Right kidney (tissue), 1 donor: ENCODE measurements around the gene CCL16.
"Not testable (repeated sequence)": the region's sequence is repeated elsewhere in the genome, so short reads cannot be mapped to it uniquely, and the experiment has no call there.

Source experiments
- DNase-seq: peaks from one replicate; pipeline ENCODE4 v3.0.0-alpha.2; 2016

The CCL16 gene

DNA sequence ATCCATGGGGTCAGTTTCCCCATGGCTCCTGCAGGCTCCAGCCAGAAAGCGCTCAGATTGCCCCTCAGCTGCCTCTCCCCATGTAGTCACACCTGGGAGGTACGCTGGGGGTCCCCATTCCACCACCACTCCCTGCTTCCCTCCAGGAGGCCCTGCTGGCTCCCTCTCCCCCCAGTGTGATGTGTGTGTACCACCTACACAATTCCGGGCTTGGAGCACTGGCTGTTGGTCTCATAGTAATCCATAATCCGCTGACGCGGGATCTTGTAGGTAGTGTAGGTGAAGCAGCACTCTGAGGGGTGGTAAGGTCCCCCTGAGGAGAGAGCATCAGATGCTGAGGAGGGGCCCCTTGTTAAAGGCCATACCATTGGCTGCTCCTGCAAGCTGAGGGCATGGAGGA is 2.8 kb upstream of the CCL16 start:
- no peak for DNase-seq

DNA sequence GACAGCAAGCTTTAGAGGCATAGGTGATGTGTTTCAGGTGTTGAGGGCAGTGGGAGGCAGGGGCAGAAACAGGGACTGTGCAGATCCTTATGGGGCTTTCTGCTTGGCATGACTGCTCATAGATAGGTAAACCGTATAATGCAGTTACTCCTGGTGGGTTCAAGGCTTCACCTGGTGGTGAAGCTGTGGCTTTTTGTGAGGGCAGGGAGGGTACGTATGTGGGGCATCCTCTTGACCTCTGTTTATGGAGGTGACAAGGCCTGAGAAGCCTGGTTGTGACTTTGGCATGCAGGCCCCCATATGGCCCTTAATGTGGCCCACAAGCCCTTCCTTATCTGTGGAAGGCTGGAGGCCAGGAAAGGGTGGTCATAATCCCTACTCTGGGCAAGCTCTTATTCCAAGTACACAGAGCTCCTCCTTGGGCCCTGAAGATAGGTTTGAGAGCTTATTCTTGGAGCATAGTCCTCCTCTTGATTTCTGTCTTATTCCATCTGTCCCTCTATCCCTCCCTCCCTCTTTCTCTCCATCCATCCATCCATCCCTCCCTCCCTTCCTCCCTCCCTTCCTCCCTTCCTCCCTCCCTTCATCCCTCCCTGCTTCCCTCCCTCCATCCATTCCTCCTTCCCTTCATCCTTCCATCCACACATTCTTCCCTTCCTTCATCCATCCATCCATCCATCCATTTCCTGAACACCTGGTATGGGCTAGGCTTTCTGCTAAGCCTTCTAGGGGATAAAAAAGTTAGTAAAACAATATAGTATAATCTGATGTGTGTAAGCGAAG is 1.3 kb upstream of the CCL16 start:
- DNase-seq, result no peak

DNA sequence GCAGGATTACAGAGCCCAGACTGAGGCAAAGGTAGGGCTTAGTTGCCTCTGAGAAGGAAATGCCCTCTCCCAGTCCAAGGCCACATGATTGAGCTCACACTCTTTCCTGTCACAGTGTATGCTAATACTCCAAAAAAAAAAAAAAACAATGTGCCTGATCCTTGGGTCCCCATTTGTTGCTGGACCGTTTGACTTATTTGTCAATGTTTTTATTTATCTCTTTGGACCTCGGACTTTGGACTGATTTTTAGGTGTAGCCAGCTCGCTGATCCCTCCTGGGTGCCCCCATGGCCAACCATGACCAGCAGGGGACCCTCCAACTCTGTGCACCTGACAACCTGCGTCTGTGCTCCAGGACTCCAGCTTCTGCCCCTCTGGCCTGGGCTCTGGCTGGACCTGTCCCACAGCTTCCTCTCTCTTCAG is 622 bp upstream of the CCL16 start:
- DNase-seq, result no peak

DNA sequence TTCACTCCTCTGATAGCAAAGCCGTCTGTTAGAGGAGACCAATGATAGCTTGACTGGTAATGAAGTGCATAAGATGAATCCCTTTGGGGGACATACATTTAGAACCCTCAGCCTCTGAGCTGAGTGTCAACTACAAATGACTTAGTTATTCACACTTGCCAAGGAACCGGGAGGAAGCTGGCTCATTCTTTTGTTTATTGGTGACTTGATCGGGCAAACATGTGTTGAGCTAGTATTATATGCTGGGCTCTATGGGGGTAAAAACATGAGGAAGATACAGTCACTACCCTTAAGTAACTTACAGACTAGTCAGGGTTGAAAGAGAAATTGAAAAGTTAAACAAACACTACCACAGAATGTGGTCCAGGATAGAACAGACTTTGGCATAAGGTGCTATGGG is 3.0 kb downstream of the CCL16 start:
- no peak for DNase-seq

DNA sequence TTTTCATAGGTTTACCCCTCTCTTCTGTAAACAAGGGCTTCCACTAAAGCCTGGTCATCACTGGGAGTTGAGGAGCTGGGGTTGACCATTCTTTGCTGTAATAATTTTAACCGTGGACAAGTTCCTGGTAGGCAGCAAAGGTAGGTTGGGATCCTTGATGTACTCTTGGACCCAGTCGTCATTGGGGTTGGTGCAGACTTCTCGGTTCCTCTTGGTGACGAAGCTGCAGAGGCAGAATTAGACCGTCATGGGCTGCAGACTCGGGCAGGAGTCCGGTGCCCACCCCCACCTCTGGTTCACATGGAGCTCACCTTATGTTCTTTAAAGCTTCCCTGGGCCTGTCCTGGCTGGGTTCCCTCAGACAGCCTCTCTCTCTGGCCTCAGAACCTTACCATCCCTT is 3.8 kb downstream of the CCL16 start:
- no peak for DNase-seq

DNA sequence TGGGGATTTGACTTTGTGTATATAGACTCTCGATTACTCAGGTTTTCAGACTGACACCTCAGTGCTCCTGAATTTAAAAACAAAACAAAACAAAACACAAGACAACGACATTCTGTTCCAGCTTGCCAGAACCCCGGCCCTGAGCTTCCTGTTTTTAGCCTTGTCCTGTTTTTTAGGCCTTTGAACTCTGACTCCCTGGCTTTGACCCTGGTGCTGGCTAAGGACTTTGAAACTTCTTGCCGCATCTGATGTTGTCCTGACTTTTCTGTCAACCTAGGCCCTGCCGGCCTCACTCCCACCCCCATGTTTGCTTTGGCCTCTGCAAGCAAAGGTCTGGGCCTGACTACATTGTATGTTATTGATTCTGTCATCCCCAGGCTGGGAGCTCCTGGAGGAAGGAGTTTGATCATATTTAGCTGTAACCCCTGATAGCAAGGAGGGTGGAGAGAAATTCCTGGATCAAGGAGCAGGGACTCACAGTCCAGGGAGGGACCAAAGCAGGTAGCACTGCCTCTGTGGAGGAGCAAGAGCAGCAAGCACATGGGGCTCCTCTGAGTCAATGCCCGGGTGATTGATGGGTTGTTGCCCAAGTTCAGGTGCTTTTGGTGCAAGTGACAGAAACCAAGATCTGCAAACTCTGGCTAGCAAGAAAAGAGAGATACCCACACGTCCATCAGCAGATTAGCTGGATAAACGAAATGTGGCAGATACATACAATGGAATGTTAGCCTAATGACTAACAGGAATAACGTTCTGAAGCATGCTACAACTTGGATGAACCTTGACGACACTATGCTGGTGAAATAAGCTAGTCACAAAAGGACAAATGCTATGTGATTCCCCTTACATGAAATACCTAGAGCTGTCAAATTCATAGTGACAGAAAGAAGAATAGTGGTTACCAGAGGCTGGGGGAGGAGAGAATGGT is 7.7 kb downstream of the CCL16 start:
- DNase-seq, result no peak

DNA sequence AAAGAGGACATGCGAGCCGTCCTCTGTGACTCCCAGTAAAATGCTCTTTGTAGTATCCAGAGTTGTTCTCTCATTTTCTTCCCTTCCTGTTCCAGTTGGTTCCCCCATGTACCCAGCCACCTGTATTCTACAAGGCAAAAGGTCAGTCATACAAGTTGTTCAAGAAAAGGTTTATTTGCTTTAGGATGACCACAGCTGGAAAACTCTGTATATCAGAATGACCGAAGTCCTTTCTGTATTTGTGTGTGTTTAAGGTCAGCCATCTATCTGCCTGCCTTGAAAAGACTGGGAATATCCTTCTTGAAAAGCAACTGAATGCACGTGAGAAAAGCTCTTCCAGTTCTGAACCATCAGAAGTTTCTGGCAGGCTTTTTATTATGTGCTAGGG is 8.4 kb downstream of the CCL16 start:
- DNase-seq, result no peak

DNA sequence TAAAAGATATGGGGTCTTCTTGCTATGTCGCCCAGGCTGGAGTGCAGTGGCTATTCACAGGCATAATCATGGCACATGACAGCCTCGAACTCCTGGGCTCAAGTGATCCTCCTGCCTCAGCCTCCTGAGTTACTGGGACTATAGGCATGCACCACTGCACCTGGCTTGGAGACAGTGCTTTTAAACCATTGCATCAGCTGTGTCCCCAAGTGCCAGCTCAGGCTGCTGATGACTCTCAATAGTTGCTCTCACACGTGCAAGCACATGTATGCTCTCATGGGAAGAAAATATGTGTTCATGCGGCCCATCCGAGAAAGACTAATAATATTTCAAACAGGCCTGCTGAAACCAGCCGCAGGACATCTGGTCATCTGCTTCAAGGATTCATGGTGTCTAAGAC is 8.8 kb downstream of the CCL16 start:
- DNase-seq, result no peak

DNA sequence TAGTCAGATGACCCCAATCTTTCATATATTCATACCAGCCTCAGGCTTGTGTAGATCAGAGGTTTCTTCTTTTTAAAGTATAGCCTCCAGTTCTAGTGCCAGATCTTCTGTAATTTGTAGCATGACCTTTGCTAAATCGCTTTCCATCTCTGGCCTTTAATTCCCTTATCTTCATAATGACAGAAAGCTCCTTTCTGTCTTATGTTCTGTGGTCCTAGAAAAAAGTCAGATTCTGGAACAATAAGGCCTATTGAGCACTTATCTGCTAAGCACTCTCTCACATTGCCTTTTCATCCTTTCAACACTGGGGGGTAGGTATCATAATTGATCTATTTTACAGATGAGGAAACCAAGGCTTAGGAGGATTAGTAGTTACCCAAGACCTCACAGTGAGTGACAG is 9.2 kb downstream of the CCL16 start:
- no peak for DNase-seq

DNA sequence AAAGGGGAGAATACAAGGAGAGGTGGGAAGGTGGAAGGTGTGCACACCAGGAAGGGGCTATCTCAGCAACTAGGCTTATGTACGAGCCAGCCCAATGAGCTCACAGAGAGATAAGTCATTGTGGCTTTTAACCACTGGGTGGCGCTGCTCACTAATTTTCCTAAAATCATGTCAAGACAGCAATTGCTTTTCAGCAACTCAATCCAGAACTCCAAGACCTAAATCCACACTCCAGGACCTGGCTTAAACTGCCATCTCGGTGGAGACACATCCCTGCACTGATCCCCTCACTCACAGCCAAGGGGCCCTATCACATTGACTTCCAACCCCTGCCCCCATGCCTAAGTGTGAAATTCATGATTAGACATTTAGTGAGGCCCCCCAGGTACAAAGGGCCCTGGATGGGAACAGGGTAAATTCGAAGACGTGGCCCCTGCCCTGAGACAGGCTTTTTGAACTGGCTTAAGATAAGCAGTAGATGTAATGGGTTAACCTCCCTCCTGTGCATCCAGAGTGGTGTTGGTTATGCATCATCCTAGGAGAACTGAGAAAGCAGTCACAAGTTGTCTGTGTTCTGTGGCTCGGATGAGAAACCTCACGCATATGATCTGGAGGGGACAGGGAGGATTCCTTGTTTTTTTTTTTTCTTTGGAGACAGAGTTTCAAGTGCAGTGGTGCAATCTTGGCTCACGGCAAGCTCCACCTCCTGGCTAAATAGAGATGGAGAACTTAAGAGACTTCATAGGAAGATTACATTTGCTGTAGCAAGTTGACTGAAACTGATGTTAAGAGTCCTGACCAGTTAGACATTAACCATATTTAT is 11.5 kb downstream of the CCL16 start:
- peak; percentile 36 for DNase-seq

DNA sequence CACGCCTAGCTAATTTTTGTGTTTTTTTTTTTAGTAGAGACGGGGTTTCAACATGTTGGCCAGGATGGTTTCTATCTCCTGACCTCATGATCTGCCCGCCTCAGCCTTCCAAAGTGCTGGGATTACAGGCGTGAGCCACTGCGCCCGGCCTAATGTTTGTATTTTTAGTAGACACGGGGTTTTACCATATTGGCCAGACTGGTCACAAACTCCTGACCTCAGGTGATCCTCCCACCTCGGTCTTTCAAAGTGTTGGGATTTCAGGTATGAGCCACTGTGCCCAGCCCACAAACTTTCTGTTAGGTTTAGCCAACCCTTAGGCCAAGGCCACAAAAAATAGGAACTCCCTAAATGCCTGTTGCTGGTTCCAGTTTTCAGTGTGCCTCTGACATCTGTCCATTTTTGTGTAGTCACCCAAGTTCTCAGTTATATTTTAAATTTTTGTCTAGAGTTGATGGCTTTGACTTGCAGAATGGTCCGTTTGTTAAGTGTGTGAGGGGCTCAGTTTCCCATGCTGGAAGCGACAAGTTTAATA is 12.7 kb downstream of the CCL16 start:
- no peak for DNase-seq

DNA sequence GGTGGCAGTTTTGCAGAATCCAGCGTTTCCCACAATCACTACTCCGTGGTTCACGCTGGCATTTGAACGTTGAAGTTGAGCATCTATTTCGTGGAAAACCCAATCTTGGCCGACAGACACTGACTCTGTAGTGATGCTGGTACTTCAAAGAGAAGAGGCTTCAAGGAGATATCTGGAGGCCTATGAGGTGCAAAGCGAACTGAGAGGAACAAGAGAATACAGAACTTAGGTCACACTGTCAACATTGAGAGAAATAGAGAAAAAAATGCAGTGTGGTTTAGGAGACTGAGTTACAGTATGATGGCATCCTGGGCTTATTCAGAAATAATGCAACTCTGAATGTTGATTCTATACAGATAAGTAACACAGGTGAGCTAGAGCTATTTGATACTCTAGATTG is 16.0 kb downstream of the CCL16 start:
- no peak for DNase-seq

DNA sequence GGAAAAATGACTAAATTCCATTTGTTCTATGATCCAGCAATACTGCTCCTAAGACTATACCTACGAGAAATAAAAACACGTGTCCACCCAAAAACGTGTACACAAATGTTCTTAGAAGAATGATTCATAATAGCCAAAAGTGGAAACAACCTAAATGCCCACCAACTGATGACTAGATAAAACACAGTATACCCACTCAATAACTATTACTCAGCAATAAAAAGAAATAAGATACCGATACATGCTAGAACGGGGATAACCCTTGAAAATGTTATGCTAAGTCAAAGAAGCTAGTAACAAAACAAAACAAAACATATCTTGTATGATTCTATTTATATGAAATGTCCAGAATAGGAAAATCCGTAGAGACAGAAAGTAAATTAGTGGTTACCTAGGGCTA is 17.6 kb downstream of the CCL16 start:
- no peak for DNase-seq

DNA sequence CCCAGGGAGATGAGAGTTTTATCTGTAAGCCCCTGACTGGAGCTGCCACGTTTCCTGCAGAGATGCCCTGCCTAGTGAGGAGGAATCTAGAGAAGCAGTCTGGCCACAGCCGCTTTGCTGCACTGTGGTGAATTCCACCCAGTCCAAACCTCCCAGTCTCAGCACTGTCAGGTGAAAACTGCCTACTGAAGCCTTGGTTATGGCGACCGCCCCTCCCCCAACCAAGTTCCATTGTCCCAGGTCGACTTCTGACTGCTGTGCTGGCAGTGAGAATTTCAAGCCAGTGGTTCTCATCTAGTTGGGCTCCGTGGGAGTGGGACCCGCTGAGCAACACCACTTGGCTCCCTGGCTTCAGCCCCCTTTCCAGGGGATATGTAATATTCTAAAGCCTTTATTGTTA is 27.6 kb downstream of the CCL16 start:
- DNase-seq, result no peak

DNA sequence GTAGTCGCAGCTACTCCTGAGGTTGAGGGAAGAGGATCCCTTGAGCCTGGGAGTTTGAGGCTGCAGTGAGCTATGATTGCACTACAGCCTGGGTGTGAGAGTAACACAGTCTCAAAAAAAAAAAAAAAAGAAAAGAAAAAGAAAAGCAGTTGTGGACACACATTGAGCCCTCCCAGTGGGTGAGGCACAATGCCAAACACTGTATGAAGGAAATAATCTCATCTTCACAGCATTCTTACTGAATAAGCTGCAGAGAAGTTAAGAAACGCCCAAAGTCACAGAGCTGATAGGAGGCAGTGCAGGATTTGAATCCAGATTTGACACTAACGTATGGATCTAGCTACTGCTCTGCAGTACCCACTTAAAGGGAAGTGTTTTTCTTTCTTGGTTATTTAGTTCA is 31.9 kb downstream of the CCL16 start:
- no peak for DNase-seq

DNA sequence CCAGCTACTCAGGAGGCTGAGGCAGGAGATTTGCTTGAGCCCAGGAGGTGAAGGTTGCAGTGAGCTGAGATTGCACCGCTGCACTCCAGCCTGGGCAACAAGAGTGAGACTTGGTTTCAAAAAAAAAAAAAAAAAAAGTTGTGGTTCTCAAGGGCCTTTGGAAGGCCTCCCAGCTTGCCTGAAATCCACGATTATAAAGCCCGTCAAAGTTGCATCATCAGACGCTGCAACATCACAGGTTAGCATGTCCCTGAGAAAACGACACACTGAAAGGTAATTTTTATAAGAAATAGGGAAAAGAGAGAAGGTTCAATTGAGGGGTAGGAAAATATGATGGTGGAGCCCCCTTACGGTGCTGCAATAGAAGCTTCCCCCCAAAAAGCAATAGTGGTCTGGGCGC is 33.2 kb downstream of the CCL16 start:
- no peak for DNase-seq

DNA sequence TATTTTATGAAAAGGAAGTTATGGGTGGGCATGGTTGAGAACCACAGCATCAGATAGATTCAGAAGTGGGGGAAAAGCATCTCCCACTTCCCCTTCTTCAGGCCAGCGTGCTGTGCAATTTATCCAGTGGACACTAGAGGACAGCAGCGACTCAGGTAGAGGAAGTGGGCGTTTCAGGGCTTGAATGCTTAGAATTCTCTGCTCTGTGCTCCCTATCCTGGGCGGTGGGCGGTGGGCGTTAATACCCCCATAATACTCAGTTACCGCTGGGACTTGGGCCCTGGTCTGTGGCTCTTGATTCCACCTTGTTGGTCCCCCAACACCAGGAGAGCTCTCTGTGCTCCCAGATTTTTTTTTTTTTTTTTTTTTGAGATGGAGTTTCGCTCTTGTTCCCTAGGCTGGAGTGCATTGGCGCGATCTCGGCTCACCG is 34.1 kb downstream of the CCL16 start:
- peak; percentile 36 for DNase-seq

DNA sequence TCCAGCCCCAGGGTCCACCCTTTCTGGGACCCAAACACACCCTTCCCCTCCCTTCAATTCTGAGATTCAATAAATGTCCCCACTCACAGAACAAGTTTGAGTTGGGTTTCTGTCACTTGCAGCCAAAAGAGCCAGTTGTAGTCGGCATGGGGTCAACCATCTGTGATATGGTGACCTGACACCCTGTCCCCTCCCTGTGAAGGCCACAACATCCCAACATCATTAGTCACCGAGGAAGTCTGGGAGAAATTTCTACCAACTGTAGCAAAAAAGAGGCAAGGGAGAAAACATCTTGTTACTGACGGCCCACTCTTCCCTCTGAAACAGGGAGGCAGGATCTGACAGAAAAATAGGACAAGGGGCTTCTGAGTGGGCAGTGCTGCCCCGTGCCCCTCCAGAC is 37.1 kb downstream of the CCL16 start:
- DNase-seq, result no peak

DNA sequence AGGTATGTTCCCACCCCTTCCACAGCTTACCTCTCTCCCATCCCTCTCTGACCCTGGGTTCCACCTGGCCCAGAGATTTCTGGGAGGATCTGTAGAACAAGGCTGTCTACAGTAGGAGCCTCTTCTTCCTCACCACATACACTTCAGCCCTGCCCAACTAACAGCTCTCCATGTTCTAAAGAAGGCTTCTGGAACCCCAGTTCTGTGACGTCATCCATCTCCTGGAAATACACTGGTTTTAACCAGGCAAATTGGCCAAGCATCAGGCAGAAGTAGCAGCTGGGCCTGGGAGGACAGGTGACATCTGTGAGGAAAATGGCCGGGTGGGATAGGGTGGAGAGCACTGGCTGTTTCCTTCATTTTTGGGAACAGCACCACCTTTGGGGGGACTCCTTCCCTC is 37.8 kb downstream of the CCL16 start, which contains the start of gene LYZL6:
LYZL6 (minus strand) TSS at position 177 of the 400 bp plus-strand sequence. CDS start 4,357 bp downstream, outside the sequence.
- no peak for DNase-seq

DNA sequence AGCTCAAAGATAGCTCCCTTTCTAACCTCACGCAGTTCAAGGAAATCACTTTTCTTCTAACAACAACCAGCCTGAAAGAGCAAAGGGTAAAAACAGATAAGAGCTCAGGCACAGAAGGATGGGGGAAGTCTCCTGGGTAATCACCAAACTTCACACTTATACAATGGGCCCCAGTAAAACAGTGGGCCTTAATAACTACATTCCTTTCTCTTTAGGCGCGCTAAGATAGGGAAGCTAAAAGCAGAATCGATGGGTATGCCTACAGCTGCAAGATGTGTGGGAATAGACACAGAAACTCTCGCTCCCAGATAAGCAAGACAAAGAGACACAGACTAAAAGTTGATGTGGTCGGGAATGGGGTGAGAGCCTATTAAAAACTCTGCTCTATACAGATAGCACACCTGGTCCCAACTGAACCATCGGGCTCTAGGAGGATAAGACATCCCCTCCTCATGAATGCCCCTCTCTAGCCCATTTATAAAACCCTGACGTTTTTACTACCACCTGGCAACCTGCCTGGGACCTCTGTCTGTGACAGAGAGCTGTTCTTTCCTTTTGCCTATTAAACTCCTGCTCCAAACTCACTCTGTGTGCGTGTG is 38.6 kb downstream of the CCL16 start:
- peak; percentile 8 for DNase-seq

DNA sequence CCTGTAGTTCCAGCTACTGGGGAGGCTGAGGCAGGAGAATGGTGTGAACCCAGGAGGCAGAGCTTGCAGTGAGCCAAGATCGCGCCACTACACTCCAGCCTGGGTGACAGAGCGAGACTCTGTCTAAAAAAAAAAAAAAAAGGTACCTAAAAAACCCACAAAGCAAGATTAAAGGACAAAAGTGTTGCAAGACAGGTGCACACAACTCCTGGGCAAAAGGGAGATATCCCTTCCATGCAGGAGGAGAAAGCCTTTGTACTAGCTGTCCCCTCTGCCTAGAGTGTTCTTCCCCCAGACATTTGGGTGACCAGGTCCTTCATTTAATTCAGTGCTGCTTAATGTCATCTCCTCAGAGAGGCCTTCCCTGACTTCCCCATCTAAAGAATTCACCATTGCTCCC is 42.8 kb downstream of the CCL16 start:
- DNase-seq, result not testable (repeated sequence)

DNA sequence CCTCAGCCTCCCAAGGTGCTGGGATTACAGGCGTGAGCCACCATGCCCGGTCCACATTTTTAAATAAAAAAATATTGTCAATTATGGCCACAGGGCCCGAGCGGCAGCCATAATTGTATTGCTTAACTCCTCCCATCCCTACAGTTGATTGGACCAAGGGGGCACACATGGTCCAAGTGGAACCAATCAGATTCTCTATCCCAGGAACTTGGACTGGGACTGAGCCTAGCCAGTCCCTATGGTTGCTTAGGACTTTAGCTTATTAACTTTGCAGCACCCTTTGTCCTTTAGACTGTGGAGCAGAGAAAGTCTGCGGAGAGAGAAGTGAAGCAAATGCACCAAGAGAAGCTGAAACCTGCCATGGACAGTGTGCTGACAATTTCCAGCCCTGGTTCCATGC is 45.2 kb downstream of the CCL16 start:
- DNase-seq, result no peak
